PFSK-1 (cell line): ENCODE results near the gene CCDC69.

Source experiments
- FOXP2 ChIP-seq: optimal IDR thresholded peaks from 2 replicates; pipeline ENCODE3; 2011; ENCODE audit warnings: borderline replicate concordance, control low read depth, inconsistent platforms; ENCODE audit not compliant: insufficient read depth; ENCODE audit errors: extremely low read length, extremely low read depth
- POLR2AphosphoS5 ChIP-seq: IDR thresholded peaks from 2 replicates; pipeline ENCODE4 v1.6.1; 2012; ENCODE audit warnings: low read depth, mild to moderate bottlenecking, control low read depth, low read length, moderate library complexity
- REST ChIP-seq, 2 experiments: IDR thresholded peaks; 2 replicates each; pipeline versions ENCODE4 v1.6.1 to v1.8.0; 2011 to 2012; ENCODE audit warnings: low read depth in 2 of 2, low read length in 2 of 2, control low read depth in 1 of 2, inconsistent platforms in 1 of 2, mild to moderate bottlenecking in 1 of 2, moderate library complexity in 1 of 2; ENCODE audit not compliant: insufficient read depth in 1 of 2
- SIN3A ChIP-seq: IDR thresholded peaks from 2 replicates; pipeline ENCODE4 v1.6.1; 2012; ENCODE audit warnings: mild to moderate bottlenecking, low read length, moderate library complexity, borderline replicate concordance; ENCODE audit not compliant: insufficient read depth
- TAF1 ChIP-seq: IDR thresholded peaks from 2 replicates; pipeline ENCODE4 v1.6.1; 2012; ENCODE audit warnings: low read length, control low read depth, borderline replicate concordance; ENCODE audit not compliant: insufficient read depth

Gene CCDC69

GRCh38 chr5:151222054-151222789, 1.7 kb downstream of the CCDC69 start:
- TF ChIP-seq REST (IDR thresholded peaks at IDR 0.05; ENCODE audit: insufficient read depth in 1 of 2, low read depth in 2 of 2, low read length in 2 of 2) (no peak), TAF1 (no peak), FOXP2 (no peak), POLR2AphosphoS5 (no peak), SIN3A (no peak)

- TF ChIP-seq TAF1, result no peak
- TF ChIP-seq POLR2AphosphoS5, result no peak
- TF ChIP-seq REST (IDR thresholded peaks at IDR 0.05; ENCODE audit: insufficient read depth in 1 of 2, low read depth in 2 of 2, low read length in 2 of 2), result no peak
- TF ChIP-seq FOXP2, result no peak
- no peak for TF ChIP-seq SIN3A
Observed at GRCh38 chr5:151221574-151221973, 2.3 kb downstream of the CCDC69 start.

- TF ChIP-seq SIN3A (no peak), POLR2AphosphoS5 (no peak), FOXP2 (no peak), REST (IDR thresholded peaks at IDR 0.05; ENCODE audit: insufficient read depth in 1 of 2, low read depth in 2 of 2, low read length in 2 of 2) (no peak), TAF1 (no peak)
Observed at GRCh38 chr5:151219789-151220188, 4.1 kb downstream of the CCDC69 start.

GRCh38 chr5:151219138-151219537, 4.8 kb downstream of the CCDC69 start:
- TF ChIP-seq SIN3A (no peak), REST (IDR thresholded peaks at IDR 0.05; ENCODE audit: insufficient read depth in 1 of 2, low read depth in 2 of 2, low read length in 2 of 2) (no peak), TAF1 (no peak), POLR2AphosphoS5 (no peak), FOXP2 (no peak)

- TF ChIP-seq REST (IDR thresholded peaks at IDR 0.05; ENCODE audit: insufficient read depth in 1 of 2, low read depth in 2 of 2, low read length in 2 of 2), result no peak
- no peak for TF ChIP-seq TAF1
- TF ChIP-seq POLR2AphosphoS5, result no peak
- TF ChIP-seq SIN3A, result no peak
- TF ChIP-seq FOXP2, result no peak
Observed at GRCh38 chr5:151218177-151218576, 5.7 kb downstream of the CCDC69 start.
